Gastroesophageal sphincter (tissue), 3 donors: ENCODE measurements around the gene MAGI3.

ENCODE experiments used
- POLR2AphosphoS5 ChIP-seq: sonication (generic); formaldehyde crosslinking; IDR thresholded peaks from one replicate; pipeline ENCODE4 v1.6.1; 2017; ENCODE audit warnings: antibody characterized with exemption
- TF ChIP-seq, protein P1 (sequence below), 4 experiments: fragments of 200-600 bp in 2 of 4; fragments of 450-650 bp in 2 of 4; sonication (generic) in 1 of 4; IDR thresholded peaks; one replicate each; pipeline ENCODE4 v1.5.1; 2017 to 2019; ENCODE audit warnings: antibody characterized with exemption in 4 of 4, mild to moderate bottlenecking in 2 of 4, moderate library complexity in 2 of 4

DNA sequence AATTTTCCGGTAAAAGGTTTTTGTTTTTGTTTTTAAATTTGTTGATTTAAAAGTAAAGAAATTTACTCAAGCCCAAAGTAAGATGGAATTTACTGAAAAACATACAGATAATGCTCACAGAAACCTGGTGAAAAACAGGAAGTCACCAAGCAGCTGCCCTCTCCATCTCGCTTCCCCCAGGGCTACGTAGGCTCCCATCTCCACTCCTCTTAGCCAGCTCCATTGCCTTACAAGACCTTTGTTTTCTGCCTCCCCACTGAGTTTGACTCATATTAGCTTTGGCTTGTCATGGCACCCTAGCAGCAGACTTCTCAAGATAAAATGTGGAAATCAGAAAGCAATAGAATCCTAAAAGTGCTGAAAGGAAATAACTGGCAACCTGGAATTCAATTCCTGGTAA is 311.1 kb downstream of the MAGI3 start:
- TF ChIP-seq, protein P1, sequence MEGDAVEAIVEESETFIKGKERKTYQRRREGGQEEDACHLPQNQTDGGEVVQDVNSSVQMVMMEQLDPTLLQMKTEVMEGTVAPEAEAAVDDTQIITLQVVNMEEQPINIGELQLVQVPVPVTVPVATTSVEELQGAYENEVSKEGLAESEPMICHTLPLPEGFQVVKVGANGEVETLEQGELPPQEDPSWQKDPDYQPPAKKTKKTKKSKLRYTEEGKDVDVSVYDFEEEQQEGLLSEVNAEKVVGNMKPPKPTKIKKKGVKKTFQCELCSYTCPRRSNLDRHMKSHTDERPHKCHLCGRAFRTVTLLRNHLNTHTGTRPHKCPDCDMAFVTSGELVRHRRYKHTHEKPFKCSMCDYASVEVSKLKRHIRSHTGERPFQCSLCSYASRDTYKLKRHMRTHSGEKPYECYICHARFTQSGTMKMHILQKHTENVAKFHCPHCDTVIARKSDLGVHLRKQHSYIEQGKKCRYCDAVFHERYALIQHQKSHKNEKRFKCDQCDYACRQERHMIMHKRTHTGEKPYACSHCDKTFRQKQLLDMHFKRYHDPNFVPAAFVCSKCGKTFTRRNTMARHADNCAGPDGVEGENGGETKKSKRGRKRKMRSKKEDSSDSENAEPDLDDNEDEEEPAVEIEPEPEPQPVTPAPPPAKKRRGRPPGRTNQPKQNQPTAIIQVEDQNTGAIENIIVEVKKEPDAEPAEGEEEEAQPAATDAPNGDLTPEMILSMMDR (IDR thresholded peaks at IDR 0.05): no peak
- no peak for TF ChIP-seq POLR2AphosphoS5
